ENCODE results near the gene TDRD3. TPM values are rescaled to one million over a fixed set of nuclear protein-coding genes. Genes with fewer than 3 reads are reported as not detected.

The TDRD3 gene
- total RNA-seq, 1 experiment from 2014 or later: 5.8 TPM

DNA sequence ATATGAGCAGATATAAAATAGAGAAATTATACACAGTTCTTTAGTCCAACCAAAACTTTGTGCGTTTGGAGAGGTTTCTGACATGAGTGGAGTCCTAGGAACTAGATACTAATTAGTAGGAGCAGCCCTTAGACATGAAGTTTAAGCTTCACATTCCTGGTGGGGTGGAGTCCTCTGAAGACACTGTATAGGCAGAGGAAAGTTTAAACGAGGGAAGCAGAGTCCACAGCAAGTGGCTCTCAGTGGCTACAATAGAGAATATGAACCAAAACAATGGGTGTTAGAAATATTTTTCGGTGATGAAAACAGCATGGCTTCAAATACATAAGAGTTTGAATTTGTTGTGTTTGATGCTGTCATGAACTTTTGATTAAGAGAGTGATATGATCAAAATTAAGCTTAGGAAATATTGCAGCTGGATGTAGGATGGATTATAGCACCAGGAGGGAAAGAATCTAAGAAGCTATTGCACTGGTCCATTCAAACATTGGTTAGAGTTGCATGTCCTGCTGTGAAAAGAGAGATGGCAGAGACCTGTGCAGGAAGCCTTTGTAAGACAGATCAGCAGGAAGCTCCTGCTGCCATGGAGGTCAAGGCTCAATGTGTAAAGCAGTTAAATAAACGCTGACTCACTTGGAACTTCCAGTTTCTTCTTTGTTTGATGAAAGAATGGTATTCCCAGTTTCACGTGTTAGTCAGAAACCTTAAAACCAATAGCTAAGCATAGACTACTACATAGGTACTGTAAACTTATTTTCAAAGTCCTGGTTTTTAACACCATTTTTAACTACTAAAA, 175.2 kb downstream of the TDRD3 start:
- Histone ChIP-seq H3K9me2 (replicated peaks; ENCODE audit: low read length) (no peaks in the 10 kb centered on the region), H3K4me1 (ENCODE audit: insufficient read depth, low read length) (peaks cover 13% of the 10 kb centered on the region), H3K36me3 (ENCODE audit: low read depth, low read length) (no peaks in the 10 kb centered on the region), H3K79me2 (ENCODE audit: low read length) (no peaks in the 10 kb centered on the region), H3K27me3 (ENCODE audit: low read length) (no peaks in the 10 kb centered on the region), H3K4me3 (ENCODE audit: low read length) (no peak overlapping the region), H4K20me1 (ENCODE audit: low read length) (no peaks in the 10 kb centered on the region), H3K27ac (ENCODE audit: low read length) (peak overlapping the region; percentile 50), H3K9me3 (ENCODE audit: low read length) (no peaks in the 10 kb centered on the region), H2AFZ (ENCODE audit: low read length) (no peak overlapping the region), H3K9ac (ENCODE audit: low read length) (no peak overlapping the region), H3F3A (ENCODE audit: low read length, unreplicated experiment) (no peaks in the 10 kb centered on the region), H3K4me2 (ENCODE audit: low read length) (peak overlapping the region; percentile 37)
- POLR2A ChIA-PET (ENCODE audit: unreplicated experiment): interaction anchor here (0.5 to 0.6 kb wide), 4 partner anchors 40 to 396 kb away, joined by 3 to 10 read pairs (median 4); partner anchors contain the start of gene TDRD3
- no TSS peak for BruUV-seq (replicated peaks)
- peak; percentile 80 for DNase-seq
- TF ChIP-seq, protein P1, sequence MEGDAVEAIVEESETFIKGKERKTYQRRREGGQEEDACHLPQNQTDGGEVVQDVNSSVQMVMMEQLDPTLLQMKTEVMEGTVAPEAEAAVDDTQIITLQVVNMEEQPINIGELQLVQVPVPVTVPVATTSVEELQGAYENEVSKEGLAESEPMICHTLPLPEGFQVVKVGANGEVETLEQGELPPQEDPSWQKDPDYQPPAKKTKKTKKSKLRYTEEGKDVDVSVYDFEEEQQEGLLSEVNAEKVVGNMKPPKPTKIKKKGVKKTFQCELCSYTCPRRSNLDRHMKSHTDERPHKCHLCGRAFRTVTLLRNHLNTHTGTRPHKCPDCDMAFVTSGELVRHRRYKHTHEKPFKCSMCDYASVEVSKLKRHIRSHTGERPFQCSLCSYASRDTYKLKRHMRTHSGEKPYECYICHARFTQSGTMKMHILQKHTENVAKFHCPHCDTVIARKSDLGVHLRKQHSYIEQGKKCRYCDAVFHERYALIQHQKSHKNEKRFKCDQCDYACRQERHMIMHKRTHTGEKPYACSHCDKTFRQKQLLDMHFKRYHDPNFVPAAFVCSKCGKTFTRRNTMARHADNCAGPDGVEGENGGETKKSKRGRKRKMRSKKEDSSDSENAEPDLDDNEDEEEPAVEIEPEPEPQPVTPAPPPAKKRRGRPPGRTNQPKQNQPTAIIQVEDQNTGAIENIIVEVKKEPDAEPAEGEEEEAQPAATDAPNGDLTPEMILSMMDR (conservative IDR thresholded peaks at IDR 0.05; ENCODE audit: low read depth, low read length): no peak
- TF ChIP-seq EZH2phosphoT487 (IDR thresholded peaks at IDR 0.05; ENCODE audit: borderline replicate concordance, low read length) (no peak), EZH2 (IDR thresholded peaks at IDR 0.05; ENCODE audit: low read length, unreplicated experiment) (no peak)
- CTCF ChIA-PET: interaction anchor here (0.7 kb wide), 1 partner anchor 79 kb away, joined by 4 read pairs; no protein-coding TSS in a partner anchor
- intact Hi-C loops (cut with micrococcal nuclease): no loop called here
- peak; percentile 97 for ATAC-seq

GRCh38 chr13:60572855-60573254, 175.8 kb downstream of the TDRD3 start:
- Histone ChIP-seq H3K9me3 (ENCODE audit: low read length) (no peaks in the 10 kb centered on the region), H4K20me1 (ENCODE audit: low read length) (no peaks in the 10 kb centered on the region), H3K4me3 (ENCODE audit: low read length) (no peak overlapping the region), H3K4me1 (ENCODE audit: insufficient read depth, low read length) (peaks cover 13% of the 10 kb centered on the region), H3K27ac (ENCODE audit: low read length) (peak overlapping the region; percentile 50), H3K79me2 (ENCODE audit: low read length) (no peaks in the 10 kb centered on the region), H3K9ac (ENCODE audit: low read length) (no peak overlapping the region), H3K4me2 (ENCODE audit: low read length) (peak overlapping the region; percentile 37), H3K36me3 (ENCODE audit: low read depth, low read length) (no peaks in the 10 kb centered on the region), H3F3A (ENCODE audit: low read length, unreplicated experiment) (no peaks in the 10 kb centered on the region), H2AFZ (ENCODE audit: low read length) (no peak overlapping the region), H3K9me2 (replicated peaks; ENCODE audit: low read length) (no peaks in the 10 kb centered on the region), H3K27me3 (ENCODE audit: low read length) (no peaks in the 10 kb centered on the region)
- BruUV-seq (replicated peaks): no TSS peak
- DNase-seq (no peak), ATAC-seq (peak; percentile 32)
- CTCF ChIA-PET: interaction anchor here (0.7 kb wide), 1 partner anchor 80 kb away, joined by 4 read pairs; no protein-coding TSS in a partner anchor
- TF ChIP-seq EZH2phosphoT487 (IDR thresholded peaks at IDR 0.05; ENCODE audit: borderline replicate concordance, low read length): no peak
- TF ChIP-seq EZH2 (IDR thresholded peaks at IDR 0.05; ENCODE audit: low read length, unreplicated experiment): no peak
- TF ChIP-seq, protein P1 (conservative IDR thresholded peaks at IDR 0.05; ENCODE audit: low read depth, low read length): no peak
- POLR2A ChIA-PET (ENCODE audit: unreplicated experiment): interaction anchor here (0.5 to 0.6 kb wide), 2 partner anchors 176 to 191 kb away, joined by 3 to 10 read pairs; partner anchors contain the start of gene TDRD3
- intact Hi-C loops (cut with micrococcal nuclease): no loop called here

DNA sequence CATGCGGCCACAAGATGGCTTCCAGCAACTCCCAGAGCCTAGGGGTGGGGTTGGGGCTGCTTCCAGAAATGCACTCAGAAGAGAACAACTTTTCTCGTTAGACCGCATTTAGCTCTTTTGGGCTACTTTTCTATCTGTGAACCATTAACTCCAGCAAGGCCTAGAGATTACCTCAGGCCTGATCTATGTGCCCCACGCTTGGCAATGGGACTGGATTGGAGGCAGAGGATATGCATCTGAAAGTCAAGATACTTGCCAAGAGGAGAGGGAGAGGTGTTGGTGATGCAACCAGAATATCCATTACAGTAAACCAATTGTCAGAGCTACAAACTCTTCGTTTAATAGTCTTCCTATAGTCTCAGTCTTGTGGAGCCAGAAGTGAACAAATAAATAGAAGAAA, 177.7 kb downstream of the TDRD3 start:
- H3K4me3 ChIP-seq (ENCODE audit: low read length): no peak overlapping the region
- H3K79me2 ChIP-seq (ENCODE audit: low read length): no peaks in the 10 kb centered on the region
- H2AFZ ChIP-seq (ENCODE audit: low read length): no peak overlapping the region
- DNase-seq: no peak
- no peaks in the 10 kb centered on the region for H4K20me1 ChIP-seq (ENCODE audit: low read length)
- no peaks in the 10 kb centered on the region for H3K36me3 ChIP-seq (ENCODE audit: low read depth, low read length)
- CTCF ChIA-PET: no interaction called here
- H3K27me3 ChIP-seq (ENCODE audit: low read length): no peaks in the 10 kb centered on the region
- TF ChIP-seq, protein P1 (conservative IDR thresholded peaks at IDR 0.05; ENCODE audit: low read depth, low read length): no peak
- TF ChIP-seq EZH2 (IDR thresholded peaks at IDR 0.05; ENCODE audit: low read length, unreplicated experiment) (no peak), EZH2phosphoT487 (IDR thresholded peaks at IDR 0.05; ENCODE audit: borderline replicate concordance, low read length) (no peak)
- H3K4me1 ChIP-seq (ENCODE audit: insufficient read depth, low read length): peaks cover 13% of the 10 kb centered on the region
- H3K9ac ChIP-seq (ENCODE audit: low read length): no peak overlapping the region
- H3K9me2 ChIP-seq (replicated peaks; ENCODE audit: low read length): no peaks in the 10 kb centered on the region
- BruUV-seq (replicated peaks): no TSS peak
- ATAC-seq: no peak
- H3F3A ChIP-seq (ENCODE audit: low read length, unreplicated experiment): no peaks in the 10 kb centered on the region
- H3K27ac ChIP-seq (ENCODE audit: low read length): no peak overlapping the region
- POLR2A ChIA-PET (ENCODE audit: unreplicated experiment): no interaction called here
- intact Hi-C loops (cut with micrococcal nuclease): no loop called here
- no peak overlapping the region for H3K4me2 ChIP-seq (ENCODE audit: low read length)
- no peaks in the 10 kb centered on the region for H3K9me3 ChIP-seq (ENCODE audit: low read length)
